HG02623 (cell line): ENCODE results near the gene SLC26A11.

Experiments used
- ATAC-seq: cut with Tn5 transposase; IDR thresholded peaks from one replicate; pipeline ENCODE4 v1.9.1; 2021; ENCODE audit warnings: moderate library complexity; ENCODE audit not compliant: unreplicated experiment

Gene SLC26A11

GRCh38 chr17:80277751-80278671 lies 57.8 kb downstream of the SLC26A11 start:
- no peak for ATAC-seq

DNA sequence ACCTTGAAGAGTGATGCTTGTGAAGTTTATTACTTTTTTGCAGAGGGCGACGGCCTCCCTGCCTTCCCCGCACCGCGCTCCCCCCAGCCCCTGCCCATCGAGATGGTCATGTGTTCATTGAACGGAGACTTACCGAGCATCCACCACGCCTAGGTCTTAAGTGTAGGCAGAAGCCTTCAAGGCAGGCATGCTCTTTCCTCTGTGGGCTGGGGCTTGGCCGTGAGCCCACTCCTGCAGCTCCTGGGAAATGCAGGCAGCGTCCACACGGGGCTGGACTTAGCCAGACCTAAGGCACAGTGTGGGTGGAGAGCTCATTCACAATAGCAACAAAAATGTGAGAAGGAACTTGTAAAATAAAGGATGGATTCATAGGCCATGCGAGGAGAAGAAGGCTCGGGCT lies 59.7 kb downstream of the SLC26A11 start:
- ATAC-seq = no peak

GRCh38 chr17:80281516-80281915 lies 61.3 kb downstream of the SLC26A11 start:
- ATAC-seq = no peak

DNA sequence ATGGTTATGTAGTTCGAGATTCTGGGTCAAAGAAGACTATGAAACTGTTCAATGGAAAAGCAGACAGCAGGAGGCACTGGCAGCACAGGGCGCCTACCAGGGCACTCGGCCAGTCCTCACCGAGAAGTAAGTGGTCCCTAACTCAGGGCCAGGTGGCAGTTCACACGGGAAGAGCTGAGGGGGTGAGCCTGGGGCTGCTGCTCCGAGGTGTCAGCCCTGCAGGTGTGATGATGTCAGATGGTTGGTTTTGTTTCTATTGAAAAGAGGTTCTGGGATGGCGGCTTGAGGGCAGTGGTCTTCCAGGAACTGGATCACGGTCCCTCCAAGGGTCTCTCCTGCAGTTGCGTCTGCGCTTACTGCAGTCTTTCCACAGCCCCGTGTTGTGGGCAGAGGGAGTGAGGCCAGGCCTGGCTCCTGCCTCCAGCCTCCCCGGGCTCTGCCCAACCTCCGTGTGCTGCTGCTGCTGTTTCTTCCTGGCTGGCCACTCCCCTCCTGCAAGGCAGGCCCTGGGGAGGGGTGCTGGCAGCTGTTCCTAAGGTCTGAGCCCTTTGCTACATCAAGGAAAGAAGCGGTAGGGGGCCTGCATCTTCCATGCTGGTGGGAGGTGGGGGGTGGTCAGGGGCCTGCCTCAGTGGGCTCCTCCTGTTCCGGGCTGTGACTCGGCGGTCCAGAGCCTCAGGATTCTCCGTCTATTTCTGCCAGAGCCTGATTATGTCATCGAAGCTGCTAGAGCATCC lies 63.1 kb downstream of the SLC26A11 start:
- ATAC-seq = no peak

DNA sequence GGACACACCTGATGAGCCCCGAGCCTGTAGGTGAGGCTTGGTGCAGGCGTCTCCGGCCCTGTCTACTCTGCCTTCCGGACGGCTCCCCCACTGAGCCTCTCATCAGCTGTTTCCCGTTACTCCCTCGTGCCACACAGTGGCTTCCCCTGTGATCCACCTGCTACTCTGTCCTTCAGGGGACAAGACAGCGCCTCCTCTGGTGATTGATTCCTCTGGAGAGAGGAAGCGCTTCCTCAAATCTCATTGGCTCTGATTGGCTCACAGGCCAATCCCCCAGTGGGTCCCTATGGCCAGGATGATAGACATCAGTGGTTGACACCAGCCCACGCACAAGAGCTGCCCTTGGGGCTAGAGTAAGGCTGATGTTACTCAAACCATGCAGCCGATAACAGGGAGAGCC lies 64.4 kb downstream of the SLC26A11 start:
- no peak for ATAC-seq

DNA sequence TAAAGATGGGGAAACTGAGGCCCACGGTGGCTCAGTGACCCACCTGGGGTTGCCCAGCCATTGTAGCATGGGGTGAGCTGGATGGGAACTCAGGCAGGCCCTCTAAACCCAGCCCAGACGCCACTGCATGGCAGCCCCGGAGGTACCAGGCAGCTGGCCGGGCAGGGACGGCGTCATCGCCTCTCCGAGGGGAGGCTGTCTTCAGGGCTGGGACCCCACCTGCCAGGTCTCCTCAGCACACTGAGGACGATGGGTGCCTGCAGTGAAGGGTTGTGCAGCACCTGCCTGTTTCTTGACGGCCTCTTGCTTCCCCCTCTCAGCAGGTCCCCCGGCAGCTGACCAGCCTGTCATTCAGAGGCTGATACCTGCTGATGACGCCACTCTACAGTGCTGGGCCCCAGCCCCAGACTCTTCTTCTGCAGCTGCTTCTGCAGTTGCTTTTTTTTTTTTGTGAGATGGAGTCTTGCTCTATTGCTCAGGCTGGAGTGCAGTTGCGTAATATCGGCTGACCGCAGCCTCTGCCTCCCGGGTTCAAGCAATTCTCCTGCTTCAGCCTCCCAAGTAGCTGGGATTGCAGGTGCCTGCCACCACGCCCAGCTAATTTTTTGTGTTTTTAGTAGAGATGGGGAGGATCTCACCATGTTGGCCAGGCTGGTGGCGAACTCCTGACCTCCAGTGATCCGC lies 65.2 kb downstream of the SLC26A11 start:
- no peak for ATAC-seq

GRCh38 chr17:80286638-80286960 lies 66.4 kb downstream of the SLC26A11 start:
- ATAC-seq = no peak

DNA sequence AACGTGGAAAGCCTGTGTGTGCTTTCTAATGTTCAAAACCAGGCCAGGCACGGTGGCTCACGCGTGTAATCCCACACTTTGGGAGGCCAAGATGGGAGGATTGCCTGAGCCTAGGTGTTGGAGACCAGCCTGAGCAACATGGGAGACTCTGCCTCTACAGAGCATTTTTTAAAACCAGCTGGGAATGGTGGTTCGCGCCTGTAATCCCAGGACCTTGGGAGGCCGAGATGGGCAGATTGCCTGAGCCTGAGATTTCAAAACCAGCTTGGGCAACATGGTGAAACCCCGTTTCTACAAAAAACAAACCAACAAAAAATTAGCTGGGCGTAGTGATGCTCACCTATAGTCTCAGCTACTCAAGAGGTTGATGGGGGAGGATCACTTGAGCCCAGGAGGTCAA lies 66.8 kb downstream of the SLC26A11 start:
- no peak for ATAC-seq

- ATAC-seq = no peak
Measured at GRCh38 chr17:80287806-80288567, 67.8 kb downstream of the SLC26A11 start.

- no peak for ATAC-seq
Measured at GRCh38 chr17:80289616-80290015, 69.4 kb downstream of the SLC26A11 start.

DNA sequence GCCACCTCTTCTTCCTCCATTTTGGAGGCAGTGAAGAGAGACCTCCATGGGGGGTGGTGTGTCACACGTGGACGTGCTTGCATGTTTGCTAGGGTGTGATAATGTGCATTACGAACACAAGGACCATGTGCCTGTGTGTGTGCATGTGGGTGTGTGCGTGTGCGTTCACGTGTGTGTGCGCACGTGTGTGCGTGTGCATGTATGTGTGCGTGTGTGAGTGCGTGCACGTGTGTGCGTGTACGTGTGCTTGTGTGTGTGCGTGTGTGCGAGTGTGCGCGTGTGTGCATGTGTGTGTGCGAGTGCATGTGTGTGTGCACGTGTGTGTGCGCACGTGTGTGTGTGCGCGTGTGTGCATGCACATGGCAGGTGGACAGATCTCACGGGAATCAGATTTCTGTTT lies 69.9 kb downstream of the SLC26A11 start:
- no peak for ATAC-seq

- no peak for ATAC-seq
Measured at GRCh38 chr17:80291260-80291659, 71.0 kb downstream of the SLC26A11 start.

GRCh38 chr17:80291691-80292487 lies 71.7 kb downstream of the SLC26A11 start:
- ATAC-seq = no peak

GRCh38 chr17:80292521-80292971 lies 72.3 kb downstream of the SLC26A11 start:
- no peak for ATAC-seq

DNA sequence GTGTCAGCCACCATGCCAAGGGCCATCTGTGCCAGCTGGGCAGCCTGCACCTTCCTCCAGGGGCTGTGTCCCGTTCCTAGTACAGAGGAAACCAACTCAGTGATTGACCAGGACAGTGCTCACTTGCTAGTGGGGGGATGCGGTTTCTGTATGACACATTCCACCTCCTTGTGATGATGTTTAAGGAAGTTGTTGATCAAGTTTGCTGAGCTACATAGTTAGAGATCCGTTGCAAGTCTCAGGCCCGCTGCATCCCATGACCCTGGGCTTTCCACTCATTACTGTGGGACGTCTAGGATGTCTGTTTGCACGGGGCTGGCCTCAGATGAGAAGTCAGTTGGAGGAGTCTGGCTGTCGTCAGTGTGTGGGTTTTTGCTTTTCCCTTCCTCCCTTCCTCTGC lies 74.0 kb downstream of the SLC26A11 start:
- ATAC-seq = no peak

DNA sequence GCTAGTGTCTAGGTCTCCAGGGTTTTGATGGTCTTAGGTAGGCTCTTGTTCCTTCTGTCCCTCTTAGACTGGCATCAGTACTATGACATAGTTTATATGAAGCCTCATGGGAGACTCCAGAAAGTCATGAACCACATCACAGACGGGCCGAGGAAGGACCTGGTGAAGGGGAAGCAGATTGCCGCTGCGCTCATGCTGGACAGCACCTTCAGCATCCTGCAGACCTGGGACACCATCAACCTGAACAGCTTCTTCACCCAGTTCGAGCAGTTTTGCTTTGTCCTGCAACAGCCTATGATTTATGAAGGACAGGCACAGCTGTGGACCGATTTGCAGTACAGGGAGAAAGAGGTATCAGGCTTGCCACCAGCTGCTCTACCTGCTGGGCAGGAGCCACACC lies 74.4 kb downstream of the SLC26A11 start:
- ATAC-seq = no peak

GRCh38 chr17:80295146-80295545 lies 74.9 kb downstream of the SLC26A11 start:
- no peak for ATAC-seq

DNA sequence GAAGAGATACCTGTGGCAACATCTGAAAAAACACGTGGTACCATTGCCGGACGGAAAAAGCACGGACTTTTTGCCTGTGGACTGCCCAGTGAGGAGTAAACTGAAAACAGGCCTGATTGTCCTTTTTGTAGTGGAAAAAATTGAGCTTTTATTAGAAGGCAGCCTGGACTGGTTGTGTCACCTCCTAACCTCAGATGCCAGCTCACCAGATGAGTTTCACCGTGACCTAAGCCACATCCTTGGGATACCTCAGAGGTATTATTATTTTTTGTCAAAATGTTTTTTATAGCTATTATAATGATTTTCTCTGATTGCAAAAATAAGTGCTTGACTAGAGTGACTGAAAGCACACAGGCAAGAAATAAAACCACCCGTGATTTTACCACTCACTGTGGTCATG lies 75.3 kb downstream of the SLC26A11 start:
- no peak for ATAC-seq

- no peak for ATAC-seq
Measured at GRCh38 chr17:80296221-80296620, 76.0 kb downstream of the SLC26A11 start.

DNA sequence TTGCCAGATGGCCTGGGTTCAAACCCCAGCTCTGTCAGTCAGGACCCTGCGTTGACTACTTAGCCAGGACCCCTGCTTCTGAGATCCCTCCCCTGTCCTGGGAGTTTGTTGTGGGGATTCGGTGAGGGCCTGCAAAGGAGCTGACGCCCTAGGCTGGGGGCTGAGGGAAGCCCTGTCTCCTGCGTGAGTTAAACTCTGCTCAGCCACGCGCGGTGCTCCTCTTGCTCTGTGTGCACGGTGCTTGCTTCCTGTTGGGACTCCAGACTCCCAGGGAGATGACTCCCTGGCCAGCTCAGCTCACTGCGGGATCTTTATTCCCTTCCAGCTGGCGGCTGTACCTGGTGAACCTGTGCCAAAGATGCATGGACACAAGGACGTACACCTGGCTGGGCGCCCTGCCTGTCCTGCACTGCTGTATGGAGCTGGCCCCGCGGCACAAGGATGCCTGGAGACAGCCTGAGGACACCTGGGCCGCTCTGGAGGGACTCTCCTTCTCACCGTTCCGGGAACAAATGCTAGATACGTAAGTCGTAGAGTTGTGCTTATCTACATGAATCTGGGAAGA lies 77.9 kb downstream of the SLC26A11 start:
- no peak for ATAC-seq
